GM21423 (cell line): ENCODE data around the gene ACER3.
"Not testable (repeated sequence)": the region's sequence is repeated elsewhere in the genome, so short reads cannot be mapped to it uniquely, and the experiment has no call there.

ENCODE experiments used
- ATAC-seq: cut with Tn5 transposase; IDR thresholded peaks from one replicate; pipeline ENCODE4 v1.9.1; 2021; ENCODE audit warnings: mild to moderate bottlenecking, moderate library complexity; ENCODE audit not compliant: unreplicated experiment

ACER3 gene

DNA sequence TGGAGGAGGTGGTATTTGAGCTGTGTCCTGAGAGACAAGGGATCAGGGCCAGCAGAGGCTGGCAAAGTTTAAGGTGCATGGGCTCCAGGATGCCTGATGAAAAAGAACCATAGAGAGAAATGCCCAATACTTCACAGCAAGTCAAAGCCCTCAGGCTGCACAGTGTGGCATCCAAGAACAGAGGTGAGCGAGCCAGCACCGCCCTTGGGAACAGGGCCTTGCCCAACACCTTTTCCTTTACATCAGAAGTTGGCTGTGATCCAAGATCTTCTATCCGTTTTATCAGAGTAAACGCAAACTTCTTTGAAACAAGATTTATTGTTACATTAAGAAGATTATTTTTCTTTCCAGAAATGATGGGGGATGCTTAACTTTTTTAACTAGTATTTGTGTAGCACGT, 174.9 kb downstream of the ACER3 start:
- no peak for ATAC-seq

DNA sequence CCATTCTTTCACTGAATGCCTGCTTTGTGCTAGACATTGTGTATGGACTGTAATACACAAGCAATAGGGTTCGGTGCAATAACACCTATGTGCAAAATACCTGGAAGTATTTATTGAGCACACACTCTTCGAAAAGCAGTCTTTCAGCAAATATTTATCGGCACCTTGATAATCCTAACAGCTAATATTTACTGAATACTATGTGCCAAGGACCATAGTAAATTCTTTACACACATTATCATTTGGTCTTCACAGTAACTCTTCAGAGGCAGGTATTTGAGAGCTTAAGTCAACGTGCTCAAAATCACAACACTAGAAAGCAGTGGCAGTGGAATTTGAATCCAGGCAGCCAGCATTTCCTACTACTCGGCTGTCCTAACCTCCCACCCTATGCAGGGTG, 175.7 kb downstream of the ACER3 start:
- ATAC-seq = no peak

DNA sequence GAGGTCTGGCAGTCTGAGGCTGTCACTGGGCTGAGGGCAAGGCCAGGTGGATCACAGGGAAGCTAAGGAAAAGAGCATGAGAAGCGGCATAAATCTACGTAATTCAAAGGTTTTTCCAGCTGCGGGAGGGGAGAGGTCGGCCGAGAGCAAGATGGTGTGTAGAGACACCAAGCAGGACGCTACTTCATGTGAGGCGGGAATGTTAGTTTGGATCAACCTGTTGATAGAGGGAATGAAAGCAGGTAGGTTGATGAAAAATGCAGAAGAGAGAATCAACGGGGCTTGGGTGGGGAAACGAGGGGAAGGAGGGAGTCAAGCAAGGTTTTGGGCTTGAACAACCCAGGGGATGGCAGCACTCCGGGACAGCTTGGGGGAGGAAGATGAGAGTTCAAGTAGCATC, 176.3 kb downstream of the ACER3 start:
- no peak for ATAC-seq

DNA sequence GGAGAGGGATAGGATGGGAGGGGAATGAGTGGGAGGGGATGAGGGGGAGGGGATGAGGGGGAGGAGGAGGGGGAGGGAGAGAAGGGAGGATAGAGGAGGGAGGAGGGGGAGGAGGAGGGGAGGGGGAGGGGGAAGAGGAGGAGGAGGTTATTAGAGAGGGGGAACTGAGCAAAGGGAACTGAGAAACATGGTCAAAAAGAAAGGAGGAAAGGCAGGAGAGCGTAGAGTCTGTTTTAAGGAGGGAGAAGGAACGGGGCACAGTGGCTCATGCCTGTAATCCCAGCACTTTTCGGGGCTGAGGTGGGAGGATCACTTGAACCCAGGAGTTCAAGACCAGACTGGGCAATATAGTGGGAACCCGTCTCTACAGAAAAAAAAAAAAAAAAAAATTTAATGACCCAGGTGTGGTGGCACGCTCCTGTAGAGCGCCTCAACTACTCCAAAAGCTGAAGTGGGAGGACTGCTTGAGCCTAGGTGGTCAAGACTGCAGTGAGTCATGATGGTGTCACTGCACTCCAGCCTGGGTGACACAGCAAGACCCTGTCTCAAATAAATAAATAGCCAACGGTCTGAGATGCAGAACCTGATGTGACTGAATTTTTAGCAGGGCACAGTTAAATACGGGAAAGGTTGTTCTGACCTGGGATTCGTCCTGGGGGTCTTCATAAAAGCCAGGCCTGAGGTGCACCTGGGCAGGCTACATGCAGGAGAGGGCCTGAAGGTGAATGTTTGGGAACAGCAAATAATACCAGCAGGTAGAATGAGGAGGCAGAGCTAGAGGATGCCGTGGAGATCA, 177.5 kb downstream of the ACER3 start:
- no peak for ATAC-seq

DNA sequence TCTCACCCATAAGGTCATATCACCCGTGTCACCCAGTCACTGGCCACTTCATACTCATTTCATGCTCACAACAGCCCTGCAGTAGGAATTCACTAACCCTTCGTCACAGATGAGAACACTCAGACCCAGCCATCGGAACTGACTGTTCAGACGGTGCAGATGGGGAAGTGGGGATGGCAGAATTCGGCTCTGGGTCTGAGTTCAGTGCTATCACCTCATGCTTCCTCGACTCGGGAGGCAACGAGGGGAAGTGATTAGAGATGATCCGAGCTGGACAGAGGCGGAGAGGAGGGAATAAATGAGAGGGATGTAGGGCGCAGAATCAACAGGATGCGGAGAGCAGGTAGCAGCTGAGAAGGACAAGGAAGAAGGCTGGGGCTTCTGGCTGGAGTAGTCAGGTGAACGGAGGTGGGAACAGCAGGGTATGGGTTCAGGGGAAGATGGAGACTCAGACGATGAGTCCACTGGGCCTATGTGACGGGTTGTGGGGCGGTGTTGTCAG, 178.2 kb downstream of the ACER3 start:
- no peak for ATAC-seq

DNA sequence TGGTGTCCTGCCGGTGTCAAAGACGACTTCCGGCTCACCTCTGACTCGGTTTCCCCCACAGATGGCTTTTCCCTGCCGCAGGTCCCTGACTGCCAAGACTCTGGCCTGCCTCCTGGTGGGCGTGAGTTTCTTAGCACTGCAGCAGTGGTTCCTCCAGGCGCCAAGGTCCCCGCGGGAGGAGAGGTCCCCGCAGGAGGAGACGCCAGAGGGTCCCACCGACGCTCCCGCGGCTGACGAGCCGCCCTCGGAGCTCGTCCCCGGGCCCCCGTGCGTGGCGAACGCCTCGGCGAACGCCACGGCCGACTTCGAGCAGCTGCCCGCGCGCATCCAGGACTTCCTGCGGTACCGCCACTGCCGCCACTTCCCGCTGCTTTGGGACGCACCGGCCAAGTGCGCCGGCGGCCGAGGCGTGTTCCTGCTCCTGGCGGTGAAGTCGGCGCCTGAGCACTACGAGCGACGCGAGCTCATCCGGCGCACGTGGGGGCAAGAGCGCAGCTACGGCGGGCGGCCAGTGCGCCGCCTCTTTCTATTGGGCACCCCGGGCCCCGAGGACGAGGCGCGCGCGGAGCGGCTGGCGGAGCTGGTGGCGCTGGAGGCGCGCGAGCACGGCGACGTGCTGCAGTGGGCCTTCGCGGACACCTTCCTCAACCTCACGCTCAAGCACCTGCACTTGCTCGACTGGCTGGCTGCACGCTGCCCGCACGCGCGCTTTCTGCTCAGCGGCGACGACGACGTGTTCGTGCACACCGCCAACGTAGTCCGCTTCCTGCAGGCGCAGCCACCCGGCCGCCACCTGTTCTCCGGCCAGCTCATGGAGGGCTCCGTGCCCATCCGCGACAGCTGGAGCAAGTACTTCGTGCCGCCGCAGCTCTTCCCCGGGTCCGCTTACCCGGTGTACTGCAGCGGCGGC, 179.0 kb downstream of the ACER3 start:
- no peak for ATAC-seq

DNA sequence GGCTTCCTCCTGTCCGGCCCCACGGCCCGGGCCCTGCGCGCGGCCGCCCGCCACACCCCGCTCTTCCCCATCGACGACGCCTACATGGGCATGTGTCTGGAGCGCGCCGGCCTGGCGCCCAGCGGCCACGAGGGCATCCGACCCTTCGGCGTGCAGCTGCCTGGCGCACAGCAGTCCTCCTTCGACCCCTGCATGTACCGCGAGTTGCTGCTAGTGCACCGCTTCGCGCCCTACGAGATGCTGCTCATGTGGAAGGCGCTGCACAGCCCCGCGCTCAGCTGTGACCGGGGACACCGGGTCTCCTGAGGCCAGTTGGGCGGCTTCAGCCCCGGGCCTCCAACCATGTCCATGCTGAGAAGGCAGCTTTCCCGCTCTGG, 179.7 kb downstream of the ACER3 start:
- ATAC-seq = no peak

DNA sequence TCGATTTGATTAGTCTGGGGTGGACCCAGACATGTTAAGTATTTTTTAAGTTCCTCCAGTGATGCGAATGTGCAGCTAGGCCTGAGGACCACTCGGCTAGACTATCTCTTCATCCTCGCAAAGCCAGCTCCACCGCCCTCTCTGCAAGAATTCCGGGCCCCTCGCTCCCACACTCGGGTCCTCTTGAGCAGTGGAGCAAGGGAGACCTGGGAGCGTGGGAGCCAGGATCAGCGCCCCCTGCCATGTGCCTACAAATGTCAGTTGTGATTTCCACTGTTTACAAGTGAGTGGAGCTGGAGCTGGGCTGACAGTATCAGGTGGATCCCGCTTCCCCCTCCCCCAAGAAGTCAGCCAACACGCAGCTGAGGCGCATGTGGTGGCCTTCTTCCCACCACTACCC, 180.2 kb downstream of the ACER3 start:
- no peak for ATAC-seq

DNA sequence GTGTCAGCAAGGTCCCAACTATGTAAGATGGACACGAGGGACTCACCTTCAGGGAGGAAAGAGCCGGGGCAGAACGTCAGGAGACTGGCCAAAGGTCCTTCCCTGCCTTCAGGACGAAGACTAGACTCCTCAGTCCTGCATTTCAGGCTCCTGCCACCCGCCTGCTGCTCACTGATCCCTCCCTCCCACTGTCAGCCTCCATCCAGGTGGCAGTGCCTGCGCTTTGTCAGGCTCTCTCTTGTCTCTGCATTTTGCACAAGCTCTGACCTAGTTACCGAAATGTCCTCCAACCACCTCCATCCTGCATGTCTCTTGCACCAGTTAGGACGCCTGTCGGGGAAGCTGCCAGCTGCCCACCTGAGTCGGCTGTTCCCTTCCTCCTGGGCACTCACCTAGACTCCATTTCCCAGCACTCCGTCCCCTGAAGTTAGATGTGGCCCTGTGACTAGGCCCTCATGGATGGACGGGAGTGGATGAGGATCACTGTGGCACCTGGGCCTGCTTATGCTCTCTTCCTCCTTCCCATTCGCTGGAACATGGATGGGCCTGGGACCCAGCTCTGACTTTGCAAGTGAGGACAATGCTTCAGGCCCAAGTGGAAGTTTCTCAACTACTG, 181.5 kb downstream of the ACER3 start:
- no peak for ATAC-seq

DNA sequence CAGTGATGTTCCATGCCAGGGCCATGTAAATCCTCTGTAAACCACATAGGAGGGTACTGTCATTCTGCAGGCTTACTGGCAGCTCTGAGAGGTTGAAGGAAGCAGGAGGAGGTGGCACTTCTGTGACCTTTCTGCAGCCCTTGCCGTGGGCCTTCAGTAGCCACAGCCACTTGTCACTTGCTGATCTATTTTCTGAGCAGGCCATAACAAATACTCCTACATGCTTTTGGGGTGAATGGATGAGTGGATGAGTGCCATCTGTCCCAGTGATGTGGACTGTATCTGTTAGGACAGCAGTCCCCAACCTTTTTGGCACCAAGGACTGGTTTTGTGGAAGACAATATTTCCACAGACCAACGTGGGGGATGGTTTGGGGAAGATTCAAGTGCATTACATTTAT, 183.6 kb downstream of the ACER3 start:
- ATAC-seq = no peak

DNA sequence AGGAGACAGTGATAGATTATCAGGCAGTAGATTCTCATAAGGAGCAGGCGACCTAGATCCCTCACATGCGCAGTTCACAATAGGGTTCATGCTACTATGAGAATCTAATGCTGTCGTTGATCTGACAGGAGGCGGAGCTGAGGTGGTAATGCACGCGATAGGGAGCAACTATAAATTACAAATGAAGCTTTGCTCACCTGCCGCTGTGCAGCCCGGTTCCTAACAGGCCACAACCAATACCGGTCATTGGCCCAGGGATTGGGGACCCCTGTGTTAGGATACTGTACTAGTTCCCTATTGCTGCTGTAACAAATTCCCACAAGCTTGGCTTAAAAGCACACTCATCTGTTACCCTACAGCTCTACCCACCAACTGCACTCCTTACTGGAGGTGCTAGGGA, 184.2 kb downstream of the ACER3 start:
- ATAC-seq = no peak

DNA sequence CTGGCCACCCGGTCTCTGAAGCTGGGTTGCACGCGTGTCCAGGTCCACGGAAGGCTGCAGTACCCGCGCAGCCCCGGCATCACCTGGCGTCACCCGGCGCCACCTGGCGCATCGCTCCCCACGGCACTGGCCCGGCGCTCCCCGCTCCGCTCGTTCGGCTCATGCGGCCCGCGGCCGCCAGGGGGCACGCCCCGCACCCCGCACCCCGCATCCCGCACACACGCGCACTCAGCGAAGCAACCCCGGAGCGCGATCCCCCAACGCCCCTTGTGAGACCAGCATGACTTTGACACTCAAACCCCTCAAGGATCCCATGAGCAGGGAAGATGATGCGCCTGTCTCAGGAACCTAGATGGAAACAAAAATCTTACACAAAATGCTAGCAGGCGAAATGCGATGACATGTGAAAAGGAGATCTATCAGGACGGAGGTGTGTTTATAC, 185.4 kb downstream of the ACER3 start:
- no peak for ATAC-seq

DNA sequence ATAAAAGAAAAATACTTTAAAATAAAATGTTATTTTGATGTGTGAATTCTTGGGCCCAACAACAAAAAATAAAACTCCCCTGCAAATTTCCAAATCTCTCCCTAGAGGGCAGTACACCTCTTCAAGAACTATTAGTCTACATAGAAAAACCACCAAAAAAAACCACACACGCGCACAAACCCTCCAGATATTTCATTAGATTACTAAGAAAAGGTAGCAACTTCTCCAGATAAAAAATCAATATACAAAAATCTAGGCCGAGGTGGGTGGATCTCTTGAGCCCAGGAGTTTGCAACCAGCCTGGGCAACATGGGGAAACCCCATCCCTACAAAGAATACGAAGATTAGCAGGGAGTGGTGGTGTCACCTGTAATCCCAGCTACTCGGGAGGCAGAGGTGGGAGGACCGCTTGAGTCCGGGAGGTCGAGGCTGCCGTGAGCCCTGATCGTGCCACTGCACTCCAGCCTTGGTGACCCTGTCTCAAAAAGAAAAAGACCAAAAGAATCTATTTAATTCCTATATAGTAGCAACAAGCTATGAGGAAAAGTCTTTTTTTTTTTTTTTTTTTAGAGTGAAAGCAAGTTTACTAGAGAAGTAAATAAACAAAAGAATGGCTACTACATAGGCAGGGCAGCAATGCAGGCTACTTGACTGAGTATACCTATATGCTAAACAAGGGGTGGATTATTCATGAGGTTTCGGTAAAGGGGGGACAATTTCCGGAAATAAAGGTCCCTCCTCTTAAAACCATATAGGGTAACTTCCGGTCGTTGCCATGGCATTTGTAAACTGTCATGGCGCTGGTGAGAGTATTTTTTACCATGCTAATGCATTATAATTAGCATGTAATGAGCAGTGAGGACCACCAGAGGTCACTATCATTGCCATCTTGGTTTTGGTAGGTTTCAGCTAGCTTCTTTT, 186.5 kb downstream of the ACER3 start:
- ATAC-seq = peak; percentile 73

DNA sequence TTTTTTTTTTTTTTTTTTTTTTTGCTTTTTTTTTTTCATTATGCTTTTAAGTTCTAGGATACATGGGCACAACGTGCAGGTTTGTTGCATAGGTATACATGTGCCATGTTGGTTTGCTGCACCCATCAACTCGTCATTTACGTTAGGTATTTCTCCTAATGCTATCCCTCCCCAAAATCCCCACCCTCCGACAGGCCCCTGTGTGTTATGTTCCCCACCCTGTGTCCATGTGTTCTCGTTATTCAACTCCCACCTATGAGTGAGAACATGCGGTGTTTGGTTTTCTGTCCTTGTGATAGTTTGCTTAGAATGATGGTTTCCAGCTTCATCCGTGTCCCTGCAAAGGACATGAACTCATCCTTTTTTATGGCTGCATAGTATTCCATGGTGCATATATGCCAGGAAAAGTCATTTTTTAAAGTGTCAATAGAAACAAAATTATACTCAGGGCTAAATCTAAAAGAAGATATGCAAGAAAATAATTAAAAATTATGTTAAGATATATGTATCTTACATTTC, 187.3 kb downstream of the ACER3 start:
- not testable (repeated sequence) for ATAC-seq

DNA sequence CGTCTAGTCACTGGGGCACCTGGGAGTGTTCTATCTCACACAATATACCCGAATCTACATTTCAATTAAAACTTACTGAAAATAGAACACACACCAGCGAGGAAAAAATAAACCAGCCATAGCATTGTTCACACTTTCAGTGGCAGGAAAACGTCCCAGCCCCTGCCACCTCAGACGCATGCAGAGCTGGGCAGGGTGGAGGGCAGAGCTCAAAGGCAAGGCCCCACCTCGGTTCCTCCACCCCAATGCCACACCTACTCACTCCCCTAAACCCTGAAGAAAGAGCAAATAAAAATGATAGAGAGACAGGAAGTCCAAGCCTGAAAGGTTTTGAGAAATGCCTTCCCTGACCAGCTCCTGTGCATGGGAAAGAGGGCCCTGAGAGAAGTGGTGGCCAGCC, 188.3 kb downstream of the ACER3 start:
- ATAC-seq = no peak

DNA sequence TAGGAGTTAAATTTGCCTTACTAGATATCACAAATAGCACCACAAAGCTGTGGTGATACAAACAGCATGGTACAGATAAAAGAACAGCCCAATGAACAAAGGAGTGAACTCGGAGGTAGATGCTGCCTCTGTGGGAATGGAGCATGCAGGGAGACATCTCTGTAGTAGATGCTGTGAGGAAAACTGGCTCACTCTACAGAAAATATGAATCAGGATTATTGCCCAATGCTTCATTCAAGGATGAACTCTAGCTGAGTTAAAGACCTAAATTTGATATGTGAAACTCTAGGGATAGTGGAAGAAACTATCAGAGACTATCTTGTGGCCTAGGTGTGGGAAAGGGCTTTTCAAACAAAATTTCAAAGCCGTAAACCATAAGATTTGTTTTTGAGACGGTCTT, 190.8 kb downstream of the ACER3 start:
- no peak for ATAC-seq

DNA sequence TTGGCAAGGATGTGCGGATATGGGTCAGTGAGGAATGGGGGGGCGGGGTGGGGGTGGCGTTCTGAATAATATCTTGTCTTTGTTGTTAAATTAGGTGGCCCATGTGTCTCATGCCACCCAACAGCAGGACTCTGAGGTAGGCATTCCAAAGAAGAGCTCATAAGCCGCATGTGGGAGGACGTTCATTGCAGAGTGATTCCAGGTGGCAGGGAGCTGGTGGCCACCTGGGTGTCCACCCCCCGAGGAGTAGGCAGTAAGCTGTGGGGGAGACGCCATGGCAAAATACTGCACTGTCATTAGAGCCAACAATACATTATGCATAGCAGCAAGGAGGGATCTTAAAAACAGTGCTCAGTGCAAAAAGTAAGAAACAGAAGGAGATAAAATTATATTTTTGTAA, 191.8 kb downstream of the ACER3 start:
- ATAC-seq = no peak

DNA sequence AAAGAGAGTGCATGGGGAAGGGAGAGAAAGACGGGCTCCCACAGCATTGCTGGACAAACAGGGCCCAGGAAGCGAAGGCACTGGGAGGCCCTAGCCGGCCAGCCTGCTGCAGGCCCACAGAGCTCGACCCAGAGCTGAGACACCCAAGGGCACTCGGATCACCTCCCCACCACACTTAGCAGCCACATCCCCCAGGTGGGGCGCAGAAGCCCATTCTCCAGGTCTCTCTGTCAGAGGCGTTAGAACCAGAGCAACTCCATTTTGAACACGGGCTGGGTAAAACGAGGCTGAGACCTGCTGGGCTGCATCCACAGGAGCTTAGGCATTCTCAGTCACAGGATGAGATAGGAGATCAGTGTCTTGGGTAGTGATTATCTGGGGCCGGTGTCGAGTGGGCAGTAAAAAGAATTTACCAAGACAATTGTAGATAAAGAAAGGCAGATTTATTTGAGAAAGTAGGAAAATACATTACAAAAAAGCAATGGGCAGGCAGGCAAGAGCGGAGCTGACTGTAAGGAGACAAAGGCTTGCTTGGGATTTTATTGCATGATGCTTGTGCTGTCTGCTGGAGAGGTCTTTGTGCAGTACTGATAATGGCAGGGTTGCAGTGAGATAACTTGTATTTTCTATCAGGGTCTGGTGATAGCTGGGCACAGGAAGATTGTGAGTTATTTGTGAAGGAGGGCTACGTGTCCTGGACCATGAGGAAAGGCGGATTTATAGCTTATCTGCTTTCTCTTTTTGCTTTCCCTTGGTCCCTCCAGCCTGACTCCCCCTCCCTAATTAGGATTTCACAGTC, 192.7 kb downstream of the ACER3 start:
- no peak for ATAC-seq

DNA sequence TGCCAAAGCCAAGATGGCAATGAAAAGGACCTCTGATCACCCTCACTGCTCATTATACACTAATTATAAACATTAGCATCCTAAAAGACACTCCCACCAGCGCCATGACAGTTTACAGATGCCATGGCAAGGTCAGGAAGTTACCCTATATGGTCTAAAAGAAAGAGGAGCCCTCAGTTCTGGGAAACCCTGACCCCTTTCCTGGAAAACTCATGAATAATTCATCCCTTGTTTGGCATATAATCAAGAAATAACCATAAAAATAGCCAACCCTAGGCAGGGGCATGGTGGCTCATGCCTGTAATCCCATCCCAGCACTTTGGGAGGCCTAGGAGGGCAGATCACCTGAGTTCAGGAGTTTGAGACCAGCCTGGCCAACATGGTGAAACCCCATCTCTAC, 193.4 kb downstream of the ACER3 start:
- ATAC-seq = no peak
